NT2/D1 (cell line): Measurements from ENCODE around the gene SNCB.
"Not testable (repeated sequence)": the region's sequence is repeated elsewhere in the genome, so short reads cannot be mapped to it uniquely, and the experiment has no call there.

ENCODE experiments used
- DNase-seq: peaks from one replicate; pipeline ENCODE4 v3.0.0-alpha.2; 2011; ENCODE audit warnings: low read depth, low spot score
- H3K27me3 ChIP-seq: 2 replicates; pipeline ENCODE4 v1.6.0; 2011; ENCODE audit warnings: mild to moderate bottlenecking; ENCODE audit not compliant: insufficient read length, insufficient read depth
- H3K36me3 ChIP-seq: 2 replicates; pipeline ENCODE4 v1.6.1; 2011; ENCODE audit warnings: mild to moderate bottlenecking, low read length, mixed read lengths; ENCODE audit not compliant: insufficient read depth, insufficient read length
- H3K4me1 ChIP-seq: 2 replicates; pipeline ENCODE4 v1.5.1; 2011; ENCODE audit not compliant: insufficient read depth, insufficient read length
- H3K4me3 ChIP-seq: 2 replicates; pipeline ENCODE4 v1.5.1; 2011; ENCODE audit warnings: low read depth; ENCODE audit not compliant: insufficient read length
- H3K9ac ChIP-seq: 2 replicates; pipeline ENCODE4 v1.6.0; 2011; ENCODE audit warnings: low read depth; ENCODE audit not compliant: insufficient read length
- H3K9me3 ChIP-seq: 2 replicates; pipeline ENCODE4 v1.5.1; 2011; ENCODE audit warnings: mild to moderate bottlenecking, low read length; ENCODE audit not compliant: insufficient read depth
- SUZ12 ChIP-seq: IDR thresholded peaks from 2 replicates; pipeline ENCODE4 v1.6.1; 2011; ENCODE audit not compliant: insufficient read length, insufficient read depth; ENCODE audit errors: extremely low read depth
- YY1 ChIP-seq: IDR thresholded peaks from 2 replicates; pipeline ENCODE4 v1.6.1; 2011; ENCODE audit not compliant: insufficient read length, insufficient read depth
- ZNF274 ChIP-seq: IDR thresholded peaks from 2 replicates; pipeline ENCODE4 v1.6.1; 2011; ENCODE audit warnings: mild to moderate bottlenecking, low read depth, low read length

Gene SNCB

DNA sequence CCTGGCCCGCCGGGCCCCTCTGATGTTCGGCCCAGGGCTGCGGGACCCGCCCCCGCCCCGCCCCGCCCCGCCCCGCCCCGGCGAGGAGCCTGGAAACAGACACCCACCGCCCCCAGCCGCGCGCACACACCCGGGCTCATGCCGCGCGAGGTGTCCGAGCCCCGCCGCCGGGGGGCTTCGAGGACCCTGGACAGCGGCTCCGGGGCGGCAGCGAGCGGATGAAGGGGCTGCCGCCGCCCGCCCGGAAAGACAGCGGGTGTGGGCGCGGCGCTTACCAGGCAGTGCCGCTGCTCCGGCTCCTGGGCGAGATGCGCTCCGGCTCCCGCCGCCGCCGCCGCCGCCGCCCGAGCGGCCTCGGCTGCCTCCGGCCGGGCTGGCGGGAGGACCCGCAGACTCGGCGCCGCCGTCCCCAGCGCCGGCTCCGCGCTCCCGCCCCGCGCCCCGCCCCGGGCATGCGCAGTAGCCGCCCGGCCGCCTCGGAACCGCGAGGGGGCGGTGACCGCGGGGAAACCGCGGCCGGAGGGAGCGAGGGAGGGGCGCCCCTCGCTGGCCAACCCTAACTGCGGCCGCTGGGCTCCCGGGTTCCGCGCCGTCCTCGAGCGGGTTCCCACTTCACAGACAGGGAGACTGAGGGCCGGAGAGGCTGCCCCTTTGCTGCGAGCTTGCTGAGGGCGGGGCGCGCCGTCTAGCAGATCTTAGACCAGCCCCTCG, 20.5 kb downstream of the SNCB start, which contains the start of gene GPRIN1:
GPRIN1 (minus strand) TSS at position 433 of the 711 bp plus-strand sequence. CDS start 10,322 bp downstream, outside the sequence.
- peak within 1 kb of the TSS; percentile 29 for H3K4me3 ChIP-seq
- TF ChIP-seq YY1 = no peak
- TF ChIP-seq ZNF274 = no peak

GRCh38 chr5:176608937-176609723, 21.2 kb downstream of the SNCB start:
- Histone ChIP-seq H3K27me3 (peaks cover 23% of the 10 kb centered on the region), H3K9me3 (no peaks in the 10 kb centered on the region), H3K4me1 (peaks cover 17% of the 10 kb centered on the region), H3K36me3 (no peaks in the 10 kb centered on the region), H3K4me3 (peak overlapping the region; percentile 29), H3K9ac (peak overlapping the region; percentile 65)
- TF ChIP-seq SUZ12 (no peak), ZNF274 (no peak), YY1 (no peak)
- no peak for DNase-seq

More for the DNA sequence above, 20.5 kb downstream of the SNCB start, which contains the start of gene GPRIN1:
- H3K4me1 ChIP-seq = peaks cover 17% of the 10 kb centered on the region
- peaks cover 23% of the 10 kb centered on the region for H3K27me3 ChIP-seq
- peak within 1 kb of the TSS; percentile 65 for H3K9ac ChIP-seq
- peak; percentile 44 for DNase-seq
- H3K9me3 ChIP-seq = no peaks in the 10 kb centered on the region
- no peaks in the 10 kb centered on the region for H3K36me3 ChIP-seq

DNA sequence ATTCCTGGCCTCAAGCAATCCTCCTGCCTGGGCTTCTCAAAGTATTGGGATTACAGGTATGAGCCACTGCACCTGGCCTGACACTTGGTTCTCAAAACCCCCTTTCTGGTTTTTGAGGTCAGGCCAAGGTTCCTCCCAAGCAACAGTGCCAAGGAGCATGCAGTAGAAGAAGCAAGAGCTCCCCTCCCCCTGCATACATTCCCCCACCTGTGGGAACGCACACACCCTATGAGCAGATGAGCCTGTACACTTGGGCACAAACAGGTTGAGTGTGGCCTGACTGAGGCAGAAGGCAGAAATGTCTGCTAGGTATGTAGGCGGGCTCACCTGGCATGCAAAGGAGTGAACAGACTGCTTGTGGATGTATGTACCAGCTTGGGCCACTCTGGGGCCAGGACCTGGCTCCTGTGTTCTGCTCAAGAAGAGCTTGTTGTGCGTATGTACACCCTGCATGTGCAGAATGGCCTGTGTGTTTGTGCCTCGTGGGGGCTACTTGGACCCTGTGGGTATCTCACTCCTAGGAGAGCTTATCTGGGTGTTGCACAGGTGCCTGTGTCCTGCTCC, 22.1 kb downstream of the SNCB start:
- DNase-seq = no peak
- Histone ChIP-seq H3K36me3 (no peaks in the 10 kb centered on the region), H3K4me3 (no peak overlapping the region), H3K9me3 (no peaks in the 10 kb centered on the region), H3K9ac (no peak overlapping the region), H3K4me1 (peaks cover 17% of the 10 kb centered on the region), H3K27me3 (peaks cover 23% of the 10 kb centered on the region)
- no peak for TF ChIP-seq YY1
- no peak for TF ChIP-seq SUZ12
- no peak for TF ChIP-seq ZNF274

GRCh38 chr5:176606875-176607274, 23.5 kb downstream of the SNCB start:
- H3K9me3 ChIP-seq = no peaks in the 10 kb centered on the region
- no peaks in the 10 kb centered on the region for H3K36me3 ChIP-seq
- peaks cover 14% of the 10 kb centered on the region for H3K4me1 ChIP-seq
- H3K9ac ChIP-seq = no peak overlapping the region
- no peak for DNase-seq
- TF ChIP-seq ZNF274 (no peak), YY1 (no peak), SUZ12 (no peak)
- no peak overlapping the region for H3K4me3 ChIP-seq
- peaks cover 23% of the 10 kb centered on the region for H3K27me3 ChIP-seq

DNA sequence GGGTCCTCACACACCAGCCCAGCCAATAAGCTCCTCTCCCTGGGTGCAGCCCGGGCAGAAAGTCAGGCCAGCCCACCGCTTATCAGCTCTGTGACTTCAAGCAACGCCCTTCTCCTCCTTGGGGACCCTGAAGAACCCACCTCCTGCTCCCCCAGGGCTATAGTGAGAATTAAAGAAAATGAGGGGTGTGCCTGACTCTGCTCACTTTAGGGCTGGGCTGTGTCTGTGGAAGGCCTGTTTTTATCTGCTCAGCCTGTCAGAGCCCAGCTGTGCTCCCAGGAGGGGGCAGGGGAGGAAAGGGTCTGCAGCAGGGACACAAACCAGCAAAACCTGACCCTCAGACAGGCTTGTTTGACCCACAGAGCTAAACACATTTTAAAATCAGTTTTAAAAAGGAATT, 24.3 kb downstream of the SNCB start:
- no peak for TF ChIP-seq SUZ12
- no peak overlapping the region for H3K9ac ChIP-seq
- no peaks in the 10 kb centered on the region for H3K9me3 ChIP-seq
- no peaks in the 10 kb centered on the region for H3K36me3 ChIP-seq
- peaks cover 21% of the 10 kb centered on the region for H3K27me3 ChIP-seq
- no peak for DNase-seq
- no peak overlapping the region for H3K4me3 ChIP-seq
- peaks cover 14% of the 10 kb centered on the region for H3K4me1 ChIP-seq

- H3K4me1 ChIP-seq = peaks cover 6% of the 10 kb centered on the region
- no peaks in the 10 kb centered on the region for H3K27me3 ChIP-seq
- no peak overlapping the region for H3K4me3 ChIP-seq
- no peak overlapping the region for H3K9ac ChIP-seq
- H3K9me3 ChIP-seq = no peaks in the 10 kb centered on the region
- no peaks in the 10 kb centered on the region for H3K36me3 ChIP-seq
- TF ChIP-seq YY1 (no peak), SUZ12 (no peak), ZNF274 (no peak)
- DNase-seq = no peak
Observed at GRCh38 chr5:176603091-176603490, 27.2 kb downstream of the SNCB start.

DNA sequence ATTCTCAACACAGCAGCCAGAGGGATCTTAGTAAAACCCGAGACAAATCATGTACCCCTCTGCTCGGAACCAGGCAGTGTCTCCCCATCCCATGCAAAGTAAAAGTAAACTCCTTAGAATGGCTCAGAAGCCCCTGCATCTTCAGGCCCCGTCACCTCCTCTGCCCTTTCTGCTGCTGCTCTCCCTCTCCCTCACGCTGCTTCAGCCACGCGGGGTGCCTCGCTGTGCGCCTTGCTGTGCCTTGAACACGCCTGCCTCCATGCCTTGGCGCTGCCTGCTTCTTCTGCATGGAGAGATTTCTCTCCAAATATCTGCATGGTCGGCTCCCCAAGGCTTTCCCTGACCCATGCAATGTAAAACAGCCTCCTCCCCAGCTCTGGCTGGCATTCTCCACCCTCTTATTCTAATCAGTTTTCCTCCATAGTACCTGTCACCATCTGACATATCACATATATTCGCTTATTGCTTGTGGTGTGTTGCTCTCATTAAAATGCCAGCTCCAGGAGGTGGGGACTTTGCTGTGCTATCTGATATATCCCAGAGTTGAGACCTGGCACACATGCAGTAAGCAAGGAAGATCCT, 28.3 kb downstream of the SNCB start:
- no peaks in the 10 kb centered on the region for H3K36me3 ChIP-seq
- peaks cover 9% of the 10 kb centered on the region for H3K4me1 ChIP-seq
- TF ChIP-seq YY1 (no peak), ZNF274 (no peak), SUZ12 (no peak)
- no peak for DNase-seq
- H3K9ac ChIP-seq = no peak overlapping the region
- no peaks in the 10 kb centered on the region for H3K9me3 ChIP-seq
- no peaks in the 10 kb centered on the region for H3K27me3 ChIP-seq
- no peak overlapping the region for H3K4me3 ChIP-seq

GRCh38 chr5:176599749-176600430, 30.4 kb downstream of the SNCB start:
- not testable (repeated sequence) for H3K9ac ChIP-seq, H3K36me3 ChIP-seq, DNase-seq, H3K9me3 ChIP-seq, H3K4me1 ChIP-seq, H3K4me3 ChIP-seq, H3K27me3 ChIP-seq
